IMR-90 (cell line): ENCODE measurements around the gene PARD3.

Experiments used
- CTCF ChIP-seq: conservative IDR thresholded peaks from 2 replicates; pipeline ENCODE4 v1.5.1; 2012; ENCODE audit warnings: mild to moderate bottlenecking, low read depth, low read length, improper control_type of control experiment
- MXI1 ChIP-seq: IDR thresholded peaks from 2 replicates; pipeline ENCODE4 v1.6.1; 2012; ENCODE audit warnings: low read depth, mild to moderate bottlenecking, low read length, moderate library complexity, borderline replicate concordance
- POLR2A ChIP-seq: IDR thresholded peaks from 2 replicates; pipeline ENCODE4 v1.6.1; 2012; ENCODE audit warnings: mild to moderate bottlenecking, low read depth, low read length
- RAD21 ChIP-seq: IDR thresholded peaks from 2 replicates; pipeline ENCODE4 v1.6.1; 2012; ENCODE audit warnings: low read length, improper control_type of control experiment

DNA sequence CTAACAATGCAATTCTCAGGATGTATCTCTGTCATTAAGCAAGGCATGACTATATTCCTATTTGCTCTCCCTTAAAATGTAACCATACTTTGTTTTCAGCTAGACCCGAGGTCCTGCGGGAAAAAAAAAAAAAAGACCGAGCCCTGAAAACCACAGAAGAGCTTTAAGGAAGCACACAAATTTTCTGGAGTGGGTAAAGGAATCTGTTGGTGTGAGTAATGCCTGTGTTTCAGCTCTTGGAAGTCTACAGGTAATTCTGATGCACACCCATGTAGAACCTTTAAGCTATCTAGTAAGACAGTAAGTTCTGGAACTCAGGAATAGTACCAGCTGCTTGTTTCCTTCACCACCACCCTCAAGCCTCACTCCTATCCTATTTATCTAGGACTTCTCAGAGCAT lies 351.1 kb downstream of the PARD3 start:
- no peak for TF ChIP-seq RAD21
- no peak for TF ChIP-seq POLR2A
- no peak for TF ChIP-seq CTCF
- no peak for TF ChIP-seq MXI1
